ENCODE results near the gene CYLD.

DNA sequence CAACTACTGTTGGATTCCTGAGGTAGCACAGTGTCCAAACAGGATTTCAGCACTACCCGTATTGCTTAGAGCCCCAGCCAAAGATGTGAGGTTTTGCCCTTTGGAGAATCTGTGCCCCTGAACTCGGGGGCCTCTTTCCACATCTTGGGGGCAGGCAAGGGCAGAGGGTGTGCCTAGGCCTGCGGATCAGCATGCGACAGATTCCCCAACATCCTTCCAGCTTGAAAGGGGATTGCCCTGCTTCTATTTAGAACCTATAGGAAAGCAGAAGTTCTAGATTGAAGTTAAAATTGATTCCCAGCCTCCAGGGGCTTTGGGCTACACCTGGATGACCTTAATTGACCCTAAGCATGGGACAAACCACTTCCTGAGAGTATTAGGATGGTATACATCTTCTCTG, 28.9 kb upstream of the CYLD start:
- TF ChIP-seq POLR2A (IDR thresholded peaks at IDR 0.05; ENCODE audit: low read depth, low read length) (no peak), CHD2 (IDR thresholded peaks at IDR 0.05; ENCODE audit: borderline replicate concordance, low read depth, low read length) (no peak), EZH2 (IDR thresholded peaks at IDR 0.05; ENCODE audit: borderline replicate concordance, control insufficient read depth, low read depth, low read length) (no peak)
- TF ChIP-seq, protein P1, sequence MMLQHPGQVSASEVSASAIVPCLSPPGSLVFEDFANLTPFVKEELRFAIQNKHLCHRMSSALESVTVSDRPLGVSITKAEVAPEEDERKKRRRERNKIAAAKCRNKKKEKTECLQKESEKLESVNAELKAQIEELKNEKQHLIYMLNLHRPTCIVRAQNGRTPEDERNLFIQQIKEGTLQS (IDR thresholded peaks at IDR 0.05; ENCODE audit: borderline replicate concordance, extremely low read depth, low read depth, low read length): no peak
- TF ChIP-seq, protein P2, sequence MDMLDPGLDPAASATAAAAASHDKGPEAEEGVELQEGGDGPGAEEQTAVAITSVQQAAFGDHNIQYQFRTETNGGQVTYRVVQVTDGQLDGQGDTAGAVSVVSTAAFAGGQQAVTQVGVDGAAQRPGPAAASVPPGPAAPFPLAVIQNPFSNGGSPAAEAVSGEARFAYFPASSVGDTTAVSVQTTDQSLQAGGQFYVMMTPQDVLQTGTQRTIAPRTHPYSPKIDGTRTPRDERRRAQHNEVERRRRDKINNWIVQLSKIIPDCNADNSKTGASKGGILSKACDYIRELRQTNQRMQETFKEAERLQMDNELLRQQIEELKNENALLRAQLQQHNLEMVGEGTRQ (IDR thresholded peaks at IDR 0.05; ENCODE audit: borderline replicate concordance, low read depth, low read length): no peak
